Mucosa of descending colon (tissue), 3 donors: Measurements from ENCODE around the gene APP. TPM values are rescaled to one million over a fixed set of nuclear protein-coding genes. Genes with fewer than 3 reads are reported as not detected.

Experiments used
- ATAC-seq: fragments of 200-7000 bp; cut with Tn5 transposase; one replicate; pipeline ENCODE4 v1.9.1; 2020; ENCODE audit warnings: mild to moderate bottlenecking, moderate library complexity
- DNase-seq, 3 donors: peaks; one replicate each; pipeline ENCODE4 v3.0.0-alpha.2; 2020
- H3K36me3 ChIP-seq: fragments of 200-600 bp; one replicate; pipeline ENCODE4 v1.8.0; 2021; ENCODE audit warnings: low read depth, mild to moderate bottlenecking
- H3K4me1 ChIP-seq: fragments of 200-600 bp; one replicate; pipeline ENCODE4 v1.8.0; 2021; ENCODE audit warnings: low read depth, mild to moderate bottlenecking
- H3K4me3 ChIP-seq: fragments of 200-600 bp; one replicate; pipeline ENCODE4 v1.8.0; 2021; ENCODE audit warnings: mild to moderate bottlenecking
- H3K9me3 ChIP-seq: fragments of 200-600 bp; one replicate; pipeline ENCODE4 v1.8.0; 2021; ENCODE audit warnings: mild to moderate bottlenecking
- intact Hi-C, 2 donors: fragments of 100-400 bp; cut with DNase I in 1 of 2; cut with micrococcal nuclease in 1 of 2; formaldehyde crosslinking; loops; one replicate each; pipeline versions ENCODE4 v1.11.0 to v1.11.1; 2022; cut with DNase I, micrococcal nuclease
- total RNA-seq, 3 donors: library from RNA; stranded (reverse); fragmentation: NEBNext Ultra II Directional in 2 of 3; extraction: Animal tissue kit (Norgen Biotek cat#: 25700) in 2 of 3; gene quantifications; one replicate each; pipeline versions ENCODE4 v1.2.1 to v1.2.4, GENCODE V29; 2021 to 2023
- TF ChIP-seq, protein P1 (sequence below): fragments of 200-600 bp; IDR thresholded peaks from one replicate; pipeline ENCODE4 v1.8.0; 2022; ENCODE audit warnings: antibody characterized with exemption, mild to moderate bottlenecking
- donor health status: DM: no; HTN: no; CAD: no; lungs with moderate emphysema.
- donor health status: DM: no; HTN: no; CAD: no.
- donor health status: DM: no; HTN: yes; CAD: no.

The APP gene
- total RNA-seq, 3 donors from 2014 or later: 573 to 666 (median 579) TPM

DNA sequence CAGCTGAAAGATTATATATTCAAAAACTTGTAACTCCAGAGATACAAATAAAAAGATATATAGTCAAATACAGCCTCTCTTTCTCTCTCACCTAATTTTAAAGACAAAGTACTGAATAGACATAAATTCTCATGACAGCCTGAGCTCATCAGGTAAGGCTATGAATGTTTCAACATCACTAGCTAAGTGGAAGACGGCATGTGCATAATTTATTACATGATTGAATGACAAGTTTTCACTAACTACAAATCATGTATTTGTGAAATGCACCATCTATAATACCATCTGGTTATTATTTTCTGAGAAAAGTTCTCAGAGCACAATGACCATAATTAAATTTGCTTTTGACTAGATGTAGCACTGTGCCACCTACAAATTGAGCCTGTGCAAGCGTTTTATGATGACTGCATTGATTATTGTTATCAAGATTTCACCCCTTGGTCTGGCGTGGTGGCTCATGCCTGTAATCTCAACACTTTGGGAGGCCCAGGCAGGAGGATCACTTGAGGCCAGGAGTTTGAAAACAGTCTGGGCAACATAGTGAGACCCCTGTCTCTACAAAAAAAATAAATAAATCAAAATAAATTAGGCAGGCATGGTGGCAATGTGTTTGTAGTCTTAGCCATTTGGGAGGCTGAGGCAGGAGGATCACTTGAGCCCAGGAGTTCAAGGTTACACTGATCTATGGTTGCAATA lies 128.2 kb downstream of the APP start:
- no peak overlapping the region for H3K4me3 ChIP-seq
- no peaks in the 10 kb centered on the region for H3K9me3 ChIP-seq
- TF ChIP-seq, protein P1, sequence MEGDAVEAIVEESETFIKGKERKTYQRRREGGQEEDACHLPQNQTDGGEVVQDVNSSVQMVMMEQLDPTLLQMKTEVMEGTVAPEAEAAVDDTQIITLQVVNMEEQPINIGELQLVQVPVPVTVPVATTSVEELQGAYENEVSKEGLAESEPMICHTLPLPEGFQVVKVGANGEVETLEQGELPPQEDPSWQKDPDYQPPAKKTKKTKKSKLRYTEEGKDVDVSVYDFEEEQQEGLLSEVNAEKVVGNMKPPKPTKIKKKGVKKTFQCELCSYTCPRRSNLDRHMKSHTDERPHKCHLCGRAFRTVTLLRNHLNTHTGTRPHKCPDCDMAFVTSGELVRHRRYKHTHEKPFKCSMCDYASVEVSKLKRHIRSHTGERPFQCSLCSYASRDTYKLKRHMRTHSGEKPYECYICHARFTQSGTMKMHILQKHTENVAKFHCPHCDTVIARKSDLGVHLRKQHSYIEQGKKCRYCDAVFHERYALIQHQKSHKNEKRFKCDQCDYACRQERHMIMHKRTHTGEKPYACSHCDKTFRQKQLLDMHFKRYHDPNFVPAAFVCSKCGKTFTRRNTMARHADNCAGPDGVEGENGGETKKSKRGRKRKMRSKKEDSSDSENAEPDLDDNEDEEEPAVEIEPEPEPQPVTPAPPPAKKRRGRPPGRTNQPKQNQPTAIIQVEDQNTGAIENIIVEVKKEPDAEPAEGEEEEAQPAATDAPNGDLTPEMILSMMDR: no peak
- no peaks in the 10 kb centered on the region for H3K4me1 ChIP-seq
- peaks cover 4% of the 10 kb centered on the region for H3K36me3 ChIP-seq
- DNase-seq (no peak), ATAC-seq (no peak)
- intact Hi-C loops: no loop called here

DNA sequence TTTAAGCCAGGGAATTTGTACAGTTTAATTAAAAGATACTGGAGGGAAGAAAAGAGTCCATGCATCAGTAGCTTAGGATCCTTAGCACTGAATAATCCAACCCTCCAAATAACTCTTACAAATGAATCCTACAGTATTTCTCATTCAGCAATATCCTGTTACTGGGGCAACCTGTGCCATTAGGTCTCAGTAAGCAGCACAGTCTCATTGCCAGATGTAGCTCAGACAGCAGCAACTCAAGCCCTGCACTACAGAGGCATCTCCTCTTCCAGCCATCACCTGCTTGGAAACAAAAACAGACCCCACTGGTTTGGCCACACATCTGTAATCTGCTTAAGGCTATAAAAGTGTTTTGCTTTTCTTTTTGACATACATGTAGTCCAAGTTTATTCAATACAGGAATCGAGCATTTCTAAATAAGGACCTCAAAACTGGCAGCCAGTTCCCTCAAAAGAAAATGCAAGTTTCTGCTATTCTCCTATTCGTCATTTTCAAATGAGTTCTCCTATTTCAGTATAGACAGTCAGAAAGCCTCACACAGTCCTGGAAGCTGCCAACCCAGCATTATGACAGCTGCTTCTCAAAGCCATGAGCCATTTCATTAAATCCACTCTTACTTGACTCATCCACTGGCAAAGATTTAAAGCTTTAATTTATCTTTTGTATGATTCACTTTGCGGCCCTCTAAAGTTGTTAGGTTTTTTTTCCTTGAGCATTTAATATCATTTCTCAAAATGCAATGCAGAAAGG lies 129.0 kb downstream of the APP start:
- intact Hi-C loops: no loop called here
- no peak for ATAC-seq
- Histone ChIP-seq H3K4me3 (no peak overlapping the region), H3K4me1 (no peaks in the 10 kb centered on the region), H3K36me3 (no peaks in the 10 kb centered on the region), H3K9me3 (no peaks in the 10 kb centered on the region)
- TF ChIP-seq, protein P1: no peak
- no peak for DNase-seq

DNA sequence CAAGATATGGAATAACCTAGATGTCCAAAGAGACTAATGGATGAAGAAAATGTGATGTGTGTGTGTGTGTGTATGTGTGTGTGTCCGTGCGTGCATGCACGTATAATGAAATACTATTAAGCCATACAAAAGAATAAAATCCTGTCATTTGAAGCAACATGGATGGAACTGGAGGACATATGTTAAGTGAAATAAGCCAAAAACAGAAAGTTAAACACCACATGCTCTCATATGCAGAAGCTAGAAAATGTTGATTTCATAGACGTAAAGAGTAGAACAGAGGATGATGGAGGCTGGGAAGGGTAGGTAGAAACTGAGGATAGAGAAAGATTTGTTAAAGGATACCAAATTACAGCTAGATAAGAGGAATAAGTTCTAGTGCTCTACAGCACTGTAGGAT lies 133.7 kb downstream of the APP start:
- no peak for DNase-seq
- no peaks in the 10 kb centered on the region for H3K4me1 ChIP-seq
- TF ChIP-seq, protein P1: no peak
- intact Hi-C loops: no loop called here
- no peak overlapping the region for H3K4me3 ChIP-seq
- no peaks in the 10 kb centered on the region for H3K36me3 ChIP-seq
- ATAC-seq: no peak
- no peaks in the 10 kb centered on the region for H3K9me3 ChIP-seq

DNA sequence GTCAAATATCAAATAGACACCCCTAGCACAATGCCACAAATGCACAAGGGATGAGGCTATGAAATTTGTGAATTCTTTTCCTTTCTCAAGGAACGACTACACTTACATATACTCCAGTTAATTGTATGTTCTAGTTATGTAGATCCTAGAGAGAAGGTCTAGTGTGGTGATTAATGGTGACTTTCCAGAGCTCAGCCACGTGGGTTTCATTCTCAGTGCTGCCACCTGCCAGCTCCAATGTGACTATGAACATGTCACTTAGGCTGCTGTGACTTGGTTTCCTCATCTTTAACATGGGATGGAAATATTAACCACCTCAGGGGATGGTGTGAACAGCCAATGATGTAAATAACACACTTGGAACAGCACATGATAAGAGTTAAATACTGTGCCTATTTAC lies 138.3 kb downstream of the APP start:
- H3K4me3 ChIP-seq: no peak overlapping the region
- no peak for ATAC-seq

DNA sequence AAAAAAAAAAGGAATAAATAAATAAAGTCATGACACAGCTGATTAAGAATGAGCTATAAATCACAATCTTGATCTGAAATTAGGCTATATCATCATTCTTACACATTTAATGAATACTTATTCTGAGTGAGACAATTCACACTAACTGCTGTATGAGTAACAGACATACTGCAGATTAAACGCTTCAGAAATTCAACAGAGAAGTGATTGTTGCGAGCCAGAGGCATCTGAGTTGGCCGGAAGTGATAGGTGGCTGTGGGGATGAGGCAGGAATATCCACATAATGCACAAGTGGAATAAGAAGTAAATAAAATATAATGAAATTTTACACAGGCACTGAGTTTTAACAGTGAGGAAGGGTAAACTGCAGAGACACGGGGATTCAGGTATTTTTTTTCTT lies 142.4 kb downstream of the APP start:
- Histone ChIP-seq H3K4me3 (no peak overlapping the region), H3K4me1 (peaks cover 22% of the 10 kb centered on the region), H3K9me3 (no peaks in the 10 kb centered on the region), H3K36me3 (no peaks in the 10 kb centered on the region)
- ATAC-seq (no peak), DNase-seq (no peak)
- TF ChIP-seq, protein P1: no peak
- intact Hi-C loops: no loop called here

More for the DNA sequence above, 138.3 kb downstream of the APP start:
- TF ChIP-seq, protein P1: no peak
- peaks cover 9% of the 10 kb centered on the region for H3K4me1 ChIP-seq
- intact Hi-C loops: no loop called here
- no peaks in the 10 kb centered on the region for H3K36me3 ChIP-seq
- H3K9me3 ChIP-seq: no peaks in the 10 kb centered on the region
- DNase-seq: no peak
